H1 (cell line): ENCODE results near the gene SERPINB6. TPM values are rescaled to one million over a fixed set of nuclear protein-coding genes. Genes with fewer than 3 reads are reported as not detected.

ENCODE experiments used
- CTCF ChIA-PET: fragments of 300-600 bp; sonication (Branson Sonifier 250); formaldehyde crosslinking; loops from one replicate; lab custom pipeline; 2021; ENCODE audit not compliant: partially characterized antibody; lab: Charles Lee
- POLR2A ChIA-PET: fragments of 300-600 bp; sonication (Branson Sonifier 250); formaldehyde crosslinking; loops from one replicate; lab custom pipeline; 2021; ENCODE audit warnings: inconsistent platforms; ENCODE audit not compliant: partially characterized antibody; lab: Charles Lee
- DNase-seq, 2 experiments: peaks; one replicate each; pipeline versions ENCODE4 v3.0.0 to v3.0.0-alpha.2; 2010 to 2022; ENCODE audit warnings: low spot score in 2 of 2, low read depth in 1 of 2, mixed read lengths in 1 of 2
- FAIRE-seq: peaks from 2 replicates; lab custom pipeline; 2011; peaks lifted over from hg19 to GRCh38; lab: Jason Lieb, UNC
- H2AFZ ChIP-seq: 2 replicates; pipeline ENCODE4 v1.8.1; 2012; ENCODE audit warnings: low read length, inconsistent platforms
- H2AK5ac ChIP-seq: 2 replicates; pipeline ENCODE4 v1.6.1; 2013; ENCODE audit warnings: low read depth, low read length
- H2BK120ac ChIP-seq: replicated peaks from 2 replicates; pipeline ENCODE3; 2013; ENCODE audit warnings: low read depth, low read length, inconsistent platforms
- H2BK12ac ChIP-seq: 2 replicates; pipeline ENCODE4 v1.6.1; 2013; ENCODE audit warnings: low read depth, low read length
- H2BK15ac ChIP-seq: 2 replicates; pipeline ENCODE4 v1.6.1; 2013; ENCODE audit warnings: low read length
- H2BK20ac ChIP-seq: 2 replicates; pipeline ENCODE4 v1.6.1; 2013; ENCODE audit warnings: low read length
- H2BK5ac ChIP-seq: 2 replicates; pipeline ENCODE4 v1.6.1; 2013; ENCODE audit warnings: low read depth, low read length
- H3K14ac ChIP-seq: 2 replicates; pipeline ENCODE4 v1.6.1; 2013; ENCODE audit warnings: inconsistent platforms; ENCODE audit not compliant: insufficient read length
- H3K18ac ChIP-seq: 2 replicates; pipeline ENCODE4 v1.6.1; 2013; ENCODE audit warnings: low read length; ENCODE audit errors: extremely low read depth
- H3K23ac ChIP-seq: 2 replicates; pipeline ENCODE4 v1.6.1; 2013; ENCODE audit warnings: inconsistent platforms; ENCODE audit not compliant: insufficient read length
- H3K23me2 ChIP-seq: 2 replicates; pipeline ENCODE4 v1.6.1; 2013; ENCODE audit warnings: low read depth, low read length
- H3K27ac ChIP-seq: 2 replicates; pipeline ENCODE4 v1.6.1; 2011; ENCODE audit warnings: low read depth, low read length, inconsistent platforms
- H3K27me3 ChIP-seq, 4 experiments: replicated peaks in 1 of 4; 1 replicate in 1 of 4; 2 replicates in 3 of 4; pipeline versions ENCODE4 v1.6.1 to v1.8.1; 2011 to 2013; ENCODE audit warnings: low read length in 3 of 4, mild to moderate bottlenecking in 3 of 4, inconsistent platforms in 2 of 4, mixed read lengths in 2 of 4, moderate library complexity in 1 of 4; ENCODE audit not compliant: control insufficient read depth in 3 of 4, insufficient read depth in 3 of 4; ENCODE audit errors: extremely low read depth in 1 of 4
- H3K36me3 ChIP-seq, 4 experiments: 2 replicates each; pipeline versions ENCODE4 v1.6.1 to v1.8.1; 2011 to 2013; ENCODE audit warnings: mild to moderate bottlenecking in 4 of 4, low read length in 3 of 4, moderate library complexity in 2 of 4, control low read depth in 1 of 4, inconsistent platforms in 1 of 4; ENCODE audit not compliant: insufficient read depth in 4 of 4, control insufficient read depth in 2 of 4
- H3K4ac ChIP-seq: replicated peaks from 2 replicates; pipeline ENCODE3; 2013; ENCODE audit warnings: low read length, low read depth, mixed read lengths, inconsistent platforms; ENCODE audit not compliant: insufficient read length
- H3K4me1 ChIP-seq, 4 experiments: replicated peaks in 1 of 4; 1 replicate in 1 of 4; 2 replicates in 3 of 4; pipeline versions ENCODE4 v1.6.1 to v1.8.1; 2011 to 2013; ENCODE audit warnings: low read length in 3 of 4, inconsistent platforms in 2 of 4, mixed read lengths in 1 of 4; ENCODE audit not compliant: insufficient read depth in 4 of 4, control insufficient read depth in 3 of 4
- H3K4me2 ChIP-seq, 2 experiments: 2 replicates each; pipeline versions ENCODE4 v1.6.1 to v1.8.1; 2011 to 2013; ENCODE audit warnings: low read depth in 2 of 2, low read length in 2 of 2, control low read depth in 1 of 2, inconsistent platforms in 1 of 2, mild to moderate bottlenecking in 1 of 2; ENCODE audit not compliant: insufficient read depth in 1 of 2
- H3K4me3 ChIP-seq, 4 experiments: fragments of 200-600, 300-600 bp in 1 of 4; sonication (generic), shearing (Covaris generic), sonication (Bioruptor Twin) in 1 of 4; 2 replicates each; pipeline versions ENCODE4 v1.5.1 to v1.8.1; 2011 to 2016; ENCODE audit warnings: low read length in 4 of 4, low read depth in 3 of 4, control low read depth in 2 of 4, inconsistent platforms in 2 of 4, mild to moderate bottlenecking in 2 of 4, mixed read lengths in 1 of 4, moderate library complexity in 1 of 4; ENCODE audit not compliant: insufficient read depth in 2 of 4; ENCODE audit errors: extremely low read depth in 1 of 4
- H3K56ac ChIP-seq: replicated peaks from 2 replicates; pipeline ENCODE3; 2013; ENCODE audit warnings: low read depth, mild to moderate bottlenecking, mixed read lengths, low read length, inconsistent platforms; ENCODE audit not compliant: insufficient read length
- H3K79me1 ChIP-seq: 2 replicates; pipeline ENCODE4 v1.6.1; 2013; ENCODE audit warnings: low read depth, low read length, control low read depth
- H3K79me2 ChIP-seq, 2 experiments: 2 replicates each; pipeline versions ENCODE4 v1.6.1 to v1.8.1; 2012 to 2013; ENCODE audit warnings: low read length in 2 of 2, mild to moderate bottlenecking in 2 of 2, inconsistent platforms in 1 of 2; ENCODE audit not compliant: insufficient read depth in 2 of 2, control insufficient read depth in 1 of 2
- H3K9ac ChIP-seq, 4 experiments: replicated peaks in 1 of 4; 1 replicate in 1 of 4; 2 replicates in 3 of 4; pipeline versions ENCODE4 v1.6.1 to v1.8.1; 2011 to 2013; ENCODE audit warnings: low read depth in 3 of 4, low read length in 3 of 4, control low read depth in 2 of 4, mild to moderate bottlenecking in 2 of 4, moderate library complexity in 2 of 4, inconsistent platforms in 1 of 4; ENCODE audit errors: extremely low read depth in 1 of 4
- H3K9me3 ChIP-seq, 2 experiments: 2 replicates each; pipeline versions ENCODE4 v1.6.1 to v1.8.1; 2012 to 2013; ENCODE audit warnings: mild to moderate bottlenecking in 2 of 2, moderate library complexity in 2 of 2, control low read depth in 1 of 2, inconsistent platforms in 1 of 2, low read depth in 1 of 2, low read length in 1 of 2, mixed read lengths in 1 of 2; ENCODE audit not compliant: insufficient read depth in 2 of 2
- H4K20me1 ChIP-seq, 2 experiments: replicated peaks in 1 of 2; 2 replicates each; pipeline versions ENCODE3 to v1.8.1; 2011 to 2013; ENCODE audit warnings: inconsistent platforms in 2 of 2, low read length in 2 of 2, mild to moderate bottlenecking in 1 of 2; ENCODE audit not compliant: insufficient read depth in 2 of 2, control insufficient read depth in 1 of 2
- H4K5ac ChIP-seq: 2 replicates; pipeline ENCODE4 v1.6.1; 2013; ENCODE audit warnings: low read length, low read depth, mixed read lengths, inconsistent platforms; ENCODE audit not compliant: insufficient read length
- H4K8ac ChIP-seq: 2 replicates; pipeline ENCODE4 v1.8.0; 2013; ENCODE audit warnings: mild to moderate bottlenecking, moderate library complexity, low read length, inconsistent platforms; ENCODE audit not compliant: insufficient read depth; ENCODE audit errors: extremely low read depth
- H4K91ac ChIP-seq: replicated peaks from 2 replicates; pipeline ENCODE3; 2013; ENCODE audit warnings: low read length, mixed read lengths, inconsistent platforms; ENCODE audit not compliant: insufficient read length
- BACH1 ChIP-seq: IDR thresholded peaks from 2 replicates; pipeline ENCODE4 v1.6.1; 2012; ENCODE audit warnings: low read length, improper control_type of control experiment
- CHD2 ChIP-seq: IDR thresholded peaks from 2 replicates; pipeline ENCODE4 v1.6.1; 2012; ENCODE audit warnings: low read length, improper control_type of control experiment
- JUN ChIP-seq: IDR thresholded peaks from 2 replicates; pipeline ENCODE4 v1.6.1; 2011; ENCODE audit warnings: low read depth, mild to moderate bottlenecking, improper control_type of control experiment, low read length
- KDM4A ChIP-seq: IDR thresholded peaks from one replicate; pipeline ENCODE4 v1.7.1; 2012; ENCODE audit warnings: low read depth, mild to moderate bottlenecking, moderate library complexity, low read length, inconsistent platforms; ENCODE audit not compliant: severe bottlenecking
- NANOG ChIP-seq: IDR thresholded peaks from 2 replicates; pipeline ENCODE4 v1.6.1; 2011; ENCODE audit warnings: low read length, low read depth, mild to moderate bottlenecking, inconsistent platforms; ENCODE audit not compliant: insufficient read depth, poor library complexity, severe bottlenecking
- POLR2AphosphoS5 ChIP-seq: IDR thresholded peaks from 2 replicates; pipeline ENCODE4 v1.6.1; 2011; ENCODE audit warnings: low read depth, low read length
- POU5F1 ChIP-seq: IDR thresholded peaks from 2 replicates; pipeline ENCODE4 v1.6.1; 2011; ENCODE audit warnings: low read depth, mild to moderate bottlenecking, low read length, moderate library complexity
- RAD21 ChIP-seq, 2 experiments: IDR thresholded peaks in 1 of 2; conservative IDR thresholded peaks in 1 of 2; 2 replicates each; pipeline ENCODE4 v1.6.1; 2011; ENCODE audit warnings: low read depth in 2 of 2, low read length in 2 of 2, improper control_type of control experiment in 1 of 2, inconsistent platforms in 1 of 2, mild to moderate bottlenecking in 1 of 2, moderate library complexity in 1 of 2
- RFX5 ChIP-seq: IDR thresholded peaks from 2 replicates; pipeline ENCODE4 v1.6.1; 2011; ENCODE audit warnings: low read depth, low read length, improper control_type of control experiment, borderline replicate concordance
- SIRT6 ChIP-seq: IDR thresholded peaks from one replicate; pipeline ENCODE4 v1.7.1; 2012; ENCODE audit warnings: low read length, inconsistent platforms
- SP1 ChIP-seq: IDR thresholded peaks from 2 replicates; pipeline ENCODE4 v1.6.1; 2011; ENCODE audit warnings: low read depth, low read length
- SUZ12 ChIP-seq: fragments of 200-600 bp; sonication (generic); IDR thresholded peaks from 2 replicates; pipeline ENCODE4 v1.6.1; 2012; ENCODE audit warnings: mild to moderate bottlenecking, inconsistent platforms, low read length, moderate library complexity, mixed read lengths
- TAF1 ChIP-seq: IDR thresholded peaks from 2 replicates; pipeline ENCODE4 v1.6.1; 2011; ENCODE audit warnings: mild to moderate bottlenecking, low read depth, low read length
- WGBS, 2 experiments: shearing (Covaris generic) in 1 of 2; methylation state at CpG; one replicate each; pipeline versions ENCODE4 v1.1.6 to v1.1.7; 2013 to 2015; ENCODE audit warnings: low lambda C conversion rate in 2 of 2, mixed read lengths in 2 of 2, inconsistent platforms in 1 of 2, low coverage in 1 of 2, missing lambda C conversion rate in 1 of 2; ENCODE audit not compliant: insufficient replicate concordance in 2 of 2, insufficient coverage in 1 of 2, insufficient read length in 1 of 2; ENCODE audit errors: extremely low coverage in 1 of 2, missing lambda C conversion rate in 1 of 2; 5-methylcytosine and 5-hydroxymethylcytosine counted together
- polyA plus RNA-seq, 7 experiments: library from polyadenylated mRNA; depleted of rRNA in 3 of 7; stranded (reverse) in 5 of 7; unstranded in 2 of 7; fragments of >200 nt in 5 of 7; fragments of 200-250 nt in 2 of 7; gene quantifications; 1 replicate in 5 of 7; 2 replicates in 1 of 7; 4 replicates in 1 of 7; pipeline versions ENCODE4 v1.2.1 to v1.2.3, GENCODE V29; 2011 to 2013; ENCODE audit warnings: missing spikeins in 2 of 7, mixed read lengths in 2 of 7
- total RNA-seq: library from RNA; stranded (reverse); fragmentation: NEBNext Ultra II Directional; extraction: Animal tissue kit (Norgen Biotek cat#: 25700); gene quantifications from 2 replicates; pipeline ENCODE4 v1.2.1, GENCODE V29; 2021

SERPINB6 gene
- total and polyA plus RNA-seq, 2 of the 8 experiments (the other 6 are each of a cell fraction or from before 2014, with no cell fraction given) = 27.2 to 29.4 TPM

GRCh38 chr6:2964793-2965505 is 6.4 kb downstream of the SERPINB6 start:
- H3K4me1 ChIP-seq = peaks cover 12 to 16% (median 15%) of the 10 kb centered on the region in 4 experiments
- no peak overlapping the region for H3K4me3 ChIP-seq
- H3K4me2 ChIP-seq = no peak overlapping the region
- no peak overlapping the region for H2AK5ac ChIP-seq
- H3K56ac ChIP-seq = no peak overlapping the region
- no peak overlapping the region for H3K14ac ChIP-seq
- no peak overlapping the region for H2BK15ac ChIP-seq
- H3K23me2 ChIP-seq = no peaks in the 10 kb centered on the region
- WGBS, 2 experiments = 92% methylated on average over 17 of the region's 17 CpGs; no CpG with 5 or more reads in 1 of the 2 experiments
- no peak overlapping the region for H3K18ac ChIP-seq
- no peak overlapping the region for H4K5ac ChIP-seq
- no peak overlapping the region for H4K8ac ChIP-seq
- no peaks in the 10 kb centered on the region for H4K20me1 ChIP-seq
- H2BK120ac ChIP-seq = no peak overlapping the region
- H3K9me3 ChIP-seq = no peaks in the 10 kb centered on the region
- no peak overlapping the region for H3K9ac ChIP-seq
- DNase-seq = no peak
- POLR2A ChIA-PET = interaction anchor here (1.0 kb wide), 1 partner anchor 12 kb away, joined by 3 read pairs; no protein-coding TSS in a partner anchor
- no peaks in the 10 kb centered on the region for H3K27me3 ChIP-seq
- FAIRE-seq = no peak
- CTCF ChIA-PET = interaction anchor here (1.2 to 2.8 kb wide), 4 partner anchors 12 to 23 kb away, joined by 3 to 22 read pairs (median 8); no protein-coding TSS in a partner anchor
- H2BK5ac ChIP-seq = no peak overlapping the region
- no peak overlapping the region for H4K91ac ChIP-seq
- no peak overlapping the region for H3K23ac ChIP-seq
- H3K27ac ChIP-seq = no peak overlapping the region
- no peak overlapping the region for H2AFZ ChIP-seq
- H3K79me2 ChIP-seq = no peaks in the 10 kb centered on the region
- H2BK12ac ChIP-seq = no peak overlapping the region
- H3K4ac ChIP-seq = no peak overlapping the region
- no peak overlapping the region for H2BK20ac ChIP-seq
- H3K79me1 ChIP-seq = no peaks in the 10 kb centered on the region; the same call in 1 of the 2 replicates
- H3K36me3 ChIP-seq = no peaks in the 10 kb centered on the region
- TF ChIP-seq SUZ12 (no peak), RAD21 (IDR thresholded peaks at IDR 0.05 in 1 of 2, conservative IDR thresholded peaks at IDR 0.05 in 1 of 2; ENCODE audit: low read depth in 2 of 2, low read length in 2 of 2) (no peak), BACH1 (no peak), POLR2AphosphoS5 (no peak), KDM4A (no peak), JUN (no peak), POU5F1 (no peak), RFX5 (no peak), CHD2 (no peak), NANOG (no peak), SP1 (no peak), TAF1 (no peak), SIRT6 (no peak)
